ENCODE results near the gene FTHL17. TPM values are rescaled to one million over a fixed set of nuclear protein-coding genes. Genes with fewer than 3 reads are reported as not detected.

Gene FTHL17
- total RNA-seq, 1 experiment from 2014 or later = not detected

DNA sequence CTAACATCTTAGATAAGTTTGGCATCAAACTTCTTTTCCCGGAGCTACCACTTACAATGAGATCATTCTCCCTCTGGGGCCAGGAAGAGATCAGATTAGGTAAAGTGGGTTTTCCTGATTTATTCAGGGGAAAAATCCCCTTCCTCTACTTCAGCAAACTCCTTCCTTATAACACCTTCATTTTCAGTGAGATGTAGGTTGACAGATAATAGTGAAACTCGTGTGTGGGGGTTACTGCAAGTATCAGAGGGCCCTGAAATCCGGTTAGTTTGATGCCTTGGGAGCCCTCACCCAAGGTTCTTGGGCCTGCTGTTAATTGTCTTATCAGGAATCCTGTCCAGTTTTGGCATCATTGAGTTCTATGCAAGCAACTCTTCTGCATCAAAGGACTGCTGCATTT, 10.8 kb downstream of the FTHL17 start:
- no peak overlapping the region for H3K4me3 Mint-ChIP-seq (ENCODE audit: low read depth, unreplicated experiment)
- no TSS peak for BruUV-seq (replicated peaks)
- CTCF ChIA-PET = no interaction called here
- intact Hi-C loops (cut with micrococcal nuclease; ENCODE audit: unreplicated experiment) = no loop called here
- H3K27ac Mint-ChIP-seq (ENCODE audit: unreplicated experiment) = no peak overlapping the region
- H3K36me3 Mint-ChIP-seq (ENCODE audit: insufficient read depth, unreplicated experiment) = no peaks in the 10 kb centered on the region
- TF ChIP-seq, protein P1, sequence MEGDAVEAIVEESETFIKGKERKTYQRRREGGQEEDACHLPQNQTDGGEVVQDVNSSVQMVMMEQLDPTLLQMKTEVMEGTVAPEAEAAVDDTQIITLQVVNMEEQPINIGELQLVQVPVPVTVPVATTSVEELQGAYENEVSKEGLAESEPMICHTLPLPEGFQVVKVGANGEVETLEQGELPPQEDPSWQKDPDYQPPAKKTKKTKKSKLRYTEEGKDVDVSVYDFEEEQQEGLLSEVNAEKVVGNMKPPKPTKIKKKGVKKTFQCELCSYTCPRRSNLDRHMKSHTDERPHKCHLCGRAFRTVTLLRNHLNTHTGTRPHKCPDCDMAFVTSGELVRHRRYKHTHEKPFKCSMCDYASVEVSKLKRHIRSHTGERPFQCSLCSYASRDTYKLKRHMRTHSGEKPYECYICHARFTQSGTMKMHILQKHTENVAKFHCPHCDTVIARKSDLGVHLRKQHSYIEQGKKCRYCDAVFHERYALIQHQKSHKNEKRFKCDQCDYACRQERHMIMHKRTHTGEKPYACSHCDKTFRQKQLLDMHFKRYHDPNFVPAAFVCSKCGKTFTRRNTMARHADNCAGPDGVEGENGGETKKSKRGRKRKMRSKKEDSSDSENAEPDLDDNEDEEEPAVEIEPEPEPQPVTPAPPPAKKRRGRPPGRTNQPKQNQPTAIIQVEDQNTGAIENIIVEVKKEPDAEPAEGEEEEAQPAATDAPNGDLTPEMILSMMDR (IDR thresholded peaks at IDR 0.05; ENCODE audit: unreplicated experiment) = no peak
- H3K9me3 Mint-ChIP-seq (ENCODE audit: low read depth, unreplicated experiment) = no peaks in the 10 kb centered on the region
- DNase-seq = no peak
- H3K27me3 Mint-ChIP-seq (ENCODE audit: unreplicated experiment) = no peaks in the 10 kb centered on the region
- no peaks in the 10 kb centered on the region for H3K4me1 Mint-ChIP-seq (ENCODE audit: low read depth, unreplicated experiment)

DNA sequence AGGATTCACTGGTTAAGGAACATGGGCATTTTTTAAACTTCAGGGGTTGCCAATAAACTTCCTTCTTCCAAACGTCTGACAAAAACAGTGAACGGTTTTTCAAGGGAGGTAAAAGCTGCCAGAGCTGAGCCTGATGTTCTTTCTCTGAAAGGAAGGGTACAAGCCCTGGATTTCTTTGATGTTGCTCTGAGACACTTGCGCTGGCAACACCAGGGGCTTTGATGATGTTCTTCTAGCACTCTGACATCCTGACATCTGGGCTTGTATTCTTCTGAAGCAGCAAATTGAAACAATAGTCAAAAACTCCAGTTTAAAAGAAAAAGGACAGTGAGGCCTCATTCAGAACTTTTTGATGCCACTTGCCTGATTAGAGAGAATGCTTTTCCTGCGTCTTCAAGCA, 11.8 kb downstream of the FTHL17 start:
- TF ChIP-seq, protein P1 (IDR thresholded peaks at IDR 0.05; ENCODE audit: unreplicated experiment) = no peak
- Mint-ChIP-seq H3K36me3 (ENCODE audit: insufficient read depth, unreplicated experiment) (no peaks in the 10 kb centered on the region), H3K4me1 (ENCODE audit: low read depth, unreplicated experiment) (no peaks in the 10 kb centered on the region), H3K9me3 (ENCODE audit: low read depth, unreplicated experiment) (no peaks in the 10 kb centered on the region), H3K27ac (ENCODE audit: unreplicated experiment) (no peak overlapping the region), H3K27me3 (ENCODE audit: unreplicated experiment) (no peaks in the 10 kb centered on the region), H3K4me3 (ENCODE audit: low read depth, unreplicated experiment) (no peak overlapping the region)
- intact Hi-C loops (cut with micrococcal nuclease; ENCODE audit: unreplicated experiment) = no loop called here
- BruUV-seq (replicated peaks) = no TSS peak
- CTCF ChIA-PET = no interaction called here
- no peak for DNase-seq

DNA sequence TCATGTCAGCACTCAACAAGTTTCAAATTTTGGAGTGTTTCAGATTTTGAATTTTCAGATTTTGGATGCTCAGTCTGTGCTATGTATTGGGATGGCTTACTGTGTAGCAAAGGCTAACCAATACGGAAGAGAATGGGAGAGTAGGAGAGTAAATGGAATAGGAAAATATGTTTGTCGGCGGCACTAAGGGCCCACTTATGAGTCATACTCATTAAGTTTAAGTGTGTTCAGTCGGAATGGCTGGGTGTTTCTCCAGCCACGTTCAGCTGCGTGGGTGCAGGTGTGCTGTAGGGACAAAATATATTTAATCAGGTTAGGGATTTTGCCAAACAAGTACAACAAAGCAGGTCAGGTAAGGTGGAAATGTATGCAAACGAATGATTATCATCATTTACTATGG, 13.6 kb downstream of the FTHL17 start:
- CTCF ChIA-PET = no interaction called here
- TF ChIP-seq, protein P1 (IDR thresholded peaks at IDR 0.05; ENCODE audit: unreplicated experiment) = no peak
- intact Hi-C loops (cut with micrococcal nuclease; ENCODE audit: unreplicated experiment) = no loop called here
- Mint-ChIP-seq H3K36me3 (ENCODE audit: insufficient read depth, unreplicated experiment) (no peaks in the 10 kb centered on the region), H3K4me1 (ENCODE audit: low read depth, unreplicated experiment) (no peaks in the 10 kb centered on the region), H3K9me3 (ENCODE audit: low read depth, unreplicated experiment) (no peaks in the 10 kb centered on the region), H3K27me3 (ENCODE audit: unreplicated experiment) (no peaks in the 10 kb centered on the region), H3K27ac (ENCODE audit: unreplicated experiment) (no peak overlapping the region), H3K4me3 (ENCODE audit: low read depth, unreplicated experiment) (no peak overlapping the region)
- no TSS peak for BruUV-seq (replicated peaks)
- DNase-seq = no peak

DNA sequence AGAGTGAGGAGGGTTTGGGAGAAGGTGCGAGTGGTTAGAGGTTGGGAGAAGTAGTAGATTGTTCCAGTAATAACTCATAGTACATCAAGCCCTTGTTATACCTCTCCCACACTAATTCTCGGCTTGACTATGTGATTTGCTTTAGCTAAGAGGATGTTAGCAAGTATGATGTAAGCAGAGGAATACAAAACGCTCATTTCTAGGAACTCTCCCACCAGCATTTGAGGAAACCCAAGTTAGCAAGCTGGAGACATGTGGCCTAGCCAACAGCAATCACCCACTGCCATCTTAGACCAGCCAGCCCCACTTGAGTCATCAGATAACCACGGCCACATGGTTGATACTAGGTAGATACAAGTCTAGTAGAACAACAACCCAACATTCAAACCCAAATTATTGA, 14.2 kb downstream of the FTHL17 start:
- Mint-ChIP-seq H3K4me3 (ENCODE audit: low read depth, unreplicated experiment) (no peak overlapping the region), H3K9me3 (ENCODE audit: low read depth, unreplicated experiment) (no peaks in the 10 kb centered on the region), H3K36me3 (ENCODE audit: insufficient read depth, unreplicated experiment) (no peaks in the 10 kb centered on the region), H3K27ac (ENCODE audit: unreplicated experiment) (no peak overlapping the region), H3K4me1 (ENCODE audit: low read depth, unreplicated experiment) (no peaks in the 10 kb centered on the region), H3K27me3 (ENCODE audit: unreplicated experiment) (no peaks in the 10 kb centered on the region)
- TF ChIP-seq, protein P1 (IDR thresholded peaks at IDR 0.05; ENCODE audit: unreplicated experiment) = no peak
- intact Hi-C loops (cut with micrococcal nuclease; ENCODE audit: unreplicated experiment) = no loop called here
- CTCF ChIA-PET = no interaction called here
- no peak for DNase-seq
- BruUV-seq (replicated peaks) = no TSS peak

DNA sequence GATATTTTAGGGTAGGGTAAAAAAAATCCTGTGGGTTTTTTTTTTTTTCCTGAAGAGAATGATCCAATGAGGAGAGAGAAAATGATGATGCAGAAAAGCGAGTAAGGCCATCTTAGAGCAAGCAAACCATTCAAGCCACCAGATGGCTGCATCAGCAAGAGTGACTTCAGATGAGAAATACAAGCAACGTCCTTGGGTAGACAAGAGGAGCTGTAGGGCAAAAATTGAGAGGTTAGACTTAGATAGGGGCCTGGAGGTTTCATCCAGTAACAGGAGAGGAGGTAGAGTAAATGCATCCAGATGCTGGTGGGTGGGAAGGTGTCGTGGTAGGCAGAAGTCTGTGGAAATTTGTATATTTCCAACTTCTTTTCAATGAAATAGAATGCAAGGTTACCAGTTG, 14.6 kb downstream of the FTHL17 start:
- no peaks in the 10 kb centered on the region for H3K4me1 Mint-ChIP-seq (ENCODE audit: low read depth, unreplicated experiment)
- intact Hi-C loops (cut with micrococcal nuclease; ENCODE audit: unreplicated experiment) = no loop called here
- no peaks in the 10 kb centered on the region for H3K36me3 Mint-ChIP-seq (ENCODE audit: insufficient read depth, unreplicated experiment)
- H3K4me3 Mint-ChIP-seq (ENCODE audit: low read depth, unreplicated experiment) = no peak overlapping the region
- no TSS peak for BruUV-seq (replicated peaks)
- no peak for DNase-seq
- no peaks in the 10 kb centered on the region for H3K27me3 Mint-ChIP-seq (ENCODE audit: unreplicated experiment)
- H3K27ac Mint-ChIP-seq (ENCODE audit: unreplicated experiment) = no peak overlapping the region
- H3K9me3 Mint-ChIP-seq (ENCODE audit: low read depth, unreplicated experiment) = no peaks in the 10 kb centered on the region
- CTCF ChIA-PET = no interaction called here
- TF ChIP-seq, protein P1 (IDR thresholded peaks at IDR 0.05; ENCODE audit: unreplicated experiment) = no peak

Measured in Calu3 (cell line).